HepG2 (cell line): ENCODE data around the gene HECTD1. TPM values are rescaled to one million over a fixed set of nuclear protein-coding genes. Genes with fewer than 3 reads are reported as not detected.
A peak's percentile ranks its signal among the peaks of the same experiment; 100 is the strongest.

Experiments used
- AGO2 ChIP-seq: fragments of 200-400 bp; formaldehyde crosslinking; optimal IDR thresholded peaks from 2 replicates; pipeline ENCODE3; 2017; ENCODE audit warnings: mild to moderate bottlenecking, low read depth, low read length, moderate library complexity
- ARHGAP35 ChIP-seq: sonication (generic); formaldehyde crosslinking; IDR thresholded peaks from 2 replicates; pipeline ENCODE4 v1.9.0; 2022; ENCODE audit warnings: mild to moderate bottlenecking, inconsistent platforms, moderate library complexity, missing genetic modification reagents, borderline replicate concordance
- BRD4 ChIP-seq: sonication (generic); formaldehyde crosslinking; IDR thresholded peaks from 2 replicates; pipeline ENCODE4 v1.4.0; 2020; ENCODE audit warnings: missing genetic modification reagents
- DDIT3 ChIP-seq: sonication (generic); formaldehyde crosslinking; IDR thresholded peaks from 2 replicates; pipeline ENCODE4 v1.4.0; 2020; ENCODE audit warnings: mild to moderate bottlenecking, missing genetic modification reagents
- E2F5 ChIP-seq: sonication (generic); formaldehyde crosslinking; conservative IDR thresholded peaks from 2 replicates; pipeline ENCODE4 v1.4.0; 2020; ENCODE audit warnings: missing genetic modification reagents
- ELF4 ChIP-seq: sonication (generic); formaldehyde crosslinking; IDR thresholded peaks from 2 replicates; pipeline ENCODE4 v1.5.0; 2020; ENCODE audit warnings: missing genetic modification reagents, mild to moderate bottlenecking, moderate library complexity, borderline replicate concordance
- ESRRA ChIP-seq: sonication (generic); formaldehyde crosslinking; IDR thresholded peaks from 2 replicates; pipeline ENCODE4 v1.5.1; 2020; ENCODE audit warnings: mild to moderate bottlenecking, low read depth, missing genetic modification reagents
- ETV5 ChIP-seq: IDR thresholded peaks from 2 replicates; pipeline ENCODE4 v1.6.1; 2018; ENCODE audit warnings: missing biosample characterization, missing genetic modification reagents, inconsistent platforms, borderline replicate concordance
- MBNL3 ChIP-seq: fragments of 250-450 bp; sonication (Bioruptor Pico); conservative IDR thresholded peaks from 2 replicates; pipeline ENCODE4 v1.8.0; 2022; ENCODE audit warnings: mild to moderate bottlenecking, inconsistent platforms
- MIXL1 ChIP-seq: IDR thresholded peaks from 2 replicates; pipeline ENCODE4 v1.6.1; 2016
- MXD4 ChIP-seq: IDR thresholded peaks from 2 replicates; pipeline ENCODE4 v1.6.1; 2016; ENCODE audit warnings: mild to moderate bottlenecking, missing biosample characterization, missing genetic modification reagents
- NR2F1 ChIP-seq, 2 experiments: fragments of 450-650 bp in 1 of 2; formaldehyde crosslinking in 1 of 2; IDR thresholded peaks; 2 replicates each; pipeline versions ENCODE4 v1.5.0 to v1.6.1; 2016 to 2020; ENCODE audit warnings: mild to moderate bottlenecking in 1 of 2, missing compliant biosample characterization in 1 of 2, missing genetic modification reagents in 1 of 2, moderate library complexity in 1 of 2
- RARG ChIP-seq: sonication (generic); formaldehyde crosslinking; IDR thresholded peaks from 2 replicates; pipeline ENCODE4 v1.4.0; 2020; ENCODE audit warnings: low read depth, mild to moderate bottlenecking, missing genetic modification reagents
- SIN3A ChIP-seq: IDR thresholded peaks from 2 replicates; pipeline ENCODE4 v1.6.1; 2011; ENCODE audit warnings: low read depth, mild to moderate bottlenecking, control low read depth, low read length, borderline replicate concordance
- SIX4 ChIP-seq: sonication (generic); formaldehyde crosslinking; IDR thresholded peaks from 2 replicates; pipeline ENCODE4 v1.4.0; 2020; ENCODE audit warnings: missing genetic modification reagents
- TCF7L2 ChIP-seq: IDR thresholded peaks from 2 replicates; pipeline ENCODE4 v1.6.1; 2011; ENCODE audit warnings: mild to moderate bottlenecking, low read depth, low read length, moderate library complexity
- THAP7 ChIP-seq: sonication (generic); formaldehyde crosslinking; IDR thresholded peaks from 2 replicates; pipeline ENCODE4 v1.8.1; 2023; ENCODE audit warnings: mild to moderate bottlenecking, missing genetic modification reagents
- UBTF ChIP-seq: sonication (generic); formaldehyde crosslinking; IDR thresholded peaks from 2 replicates; pipeline ENCODE4 v1.4.0; 2020; ENCODE audit warnings: mild to moderate bottlenecking, missing genetic modification reagents
- ZFP1 ChIP-seq: IDR thresholded peaks from 2 replicates; pipeline ENCODE4 v1.6.1; 2016
- ZNF367 ChIP-seq: sonication (generic); formaldehyde crosslinking; IDR thresholded peaks from 2 replicates; pipeline ENCODE4 v1.4.0; 2020; ENCODE audit warnings: missing genetic modification reagents, borderline replicate concordance
- ZNF589 ChIP-seq: sonication (generic); formaldehyde crosslinking; conservative IDR thresholded peaks from 2 replicates; pipeline ENCODE4 v1.8.0; 2022; ENCODE audit warnings: mild to moderate bottlenecking, moderate library complexity, missing genetic modification reagents
- ZNF772 ChIP-seq: sonication (generic); formaldehyde crosslinking; IDR thresholded peaks from 2 replicates; pipeline ENCODE4 v1.5.0; 2020; ENCODE audit warnings: mild to moderate bottlenecking, missing genetic modification reagents
- ZNF883 ChIP-seq: sonication (generic); formaldehyde crosslinking; IDR thresholded peaks from 2 replicates; pipeline ENCODE4 v1.5.1; 2020; ENCODE audit warnings: mild to moderate bottlenecking, missing genetic modification reagents; ENCODE audit errors: not compliant biosample characterization
- polyA plus RNA-seq, 8 experiments: library from polyadenylated mRNA; depleted of rRNA in 3 of 8; stranded (reverse) in 7 of 8; unstranded in 1 of 8; fragments of >200 nt; fragmentation: Illumina TruSeq in 4 of 8; extraction: Trizol in 4 of 8; gene quantifications; 2 replicates each; pipeline versions ENCODE4 v1.2.1 to v1.2.3, GENCODE V29; 2011 to 2016; ENCODE audit warnings: low read depth in 4 of 8, missing spikeins in 1 of 8, mixed read lengths in 1 of 8; ENCODE audit not compliant: insufficient read depth in 1 of 8
- total RNA-seq, 5 experiments: library from RNA; depleted of rRNA; stranded (reverse); fragments of >200 nt; fragmentation: Illumina TruSeq; extraction: Trizol; gene quantifications; 2 replicates each; pipeline ENCODE4 v1.2.3, GENCODE V29; 2016; ENCODE audit warnings: low read depth in 1 of 5
- TF ChIP-seq, protein P1 (sequence below): sonication (generic); formaldehyde crosslinking; conservative IDR thresholded peaks from 2 replicates; pipeline ENCODE4 v1.8.1; 2023; ENCODE audit warnings: missing genetic modification reagents

HECTD1 gene
- total and polyA plus RNA-seq, 2 of the 13 experiments (the other 11 are each of a cell fraction or from before 2014, with no cell fraction given), result 312 to 560 TPM

DNA sequence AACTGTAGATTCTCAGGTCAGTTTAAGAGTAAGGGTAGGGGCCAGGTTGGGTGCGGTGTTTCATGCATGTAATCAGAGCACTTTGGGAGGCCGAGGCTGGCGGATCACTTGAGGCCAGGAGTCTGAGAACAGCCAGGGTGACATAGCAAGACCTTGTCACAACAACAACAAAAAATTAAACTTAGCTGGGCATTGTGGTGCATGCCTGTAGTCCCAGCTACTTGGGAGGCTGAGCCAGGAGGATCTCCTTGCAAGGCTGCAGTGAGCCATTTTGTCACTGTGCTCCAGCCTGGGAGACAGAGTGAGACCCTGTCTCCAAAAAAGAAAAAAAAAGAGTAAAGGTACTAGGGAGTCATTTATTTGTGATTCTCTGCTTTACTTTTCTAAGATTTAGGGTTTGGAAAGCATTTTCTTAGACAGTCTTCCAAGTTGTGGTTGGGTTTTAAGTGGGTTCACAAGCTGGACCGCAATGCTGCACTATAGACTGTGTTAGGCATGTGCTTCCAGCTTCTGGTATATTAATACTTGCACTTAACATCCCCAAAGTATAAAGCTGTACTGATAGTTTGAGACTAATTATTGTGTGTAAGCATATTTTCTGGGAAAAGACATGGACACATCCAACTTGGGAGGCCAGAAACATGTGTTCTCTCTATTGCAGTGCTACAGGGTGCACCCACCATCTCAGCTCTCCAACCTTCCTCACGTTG, 49.1 kb upstream of the HECTD1 start (continued):
- TF ChIP-seq E2F5 (CRISPR knock-in tag), result peak; percentile 27; the same call in 1 of the 2 replicates
- 0 out of 2 replicates have a peak, but pooled peaks have one; percentile 14 for TF ChIP-seq UBTF (CRISPR knock-in tag)
- TF ChIP-seq ETV5 (CRISPR knock-in tag), result 0 out of 2 replicates have a peak, but pooled peaks have one; percentile 8
- TF ChIP-seq SIX4 (CRISPR knock-in tag), result 0 out of 2 replicates have a peak, but pooled peaks have one; percentile 7
- TF ChIP-seq, protein P1, sequence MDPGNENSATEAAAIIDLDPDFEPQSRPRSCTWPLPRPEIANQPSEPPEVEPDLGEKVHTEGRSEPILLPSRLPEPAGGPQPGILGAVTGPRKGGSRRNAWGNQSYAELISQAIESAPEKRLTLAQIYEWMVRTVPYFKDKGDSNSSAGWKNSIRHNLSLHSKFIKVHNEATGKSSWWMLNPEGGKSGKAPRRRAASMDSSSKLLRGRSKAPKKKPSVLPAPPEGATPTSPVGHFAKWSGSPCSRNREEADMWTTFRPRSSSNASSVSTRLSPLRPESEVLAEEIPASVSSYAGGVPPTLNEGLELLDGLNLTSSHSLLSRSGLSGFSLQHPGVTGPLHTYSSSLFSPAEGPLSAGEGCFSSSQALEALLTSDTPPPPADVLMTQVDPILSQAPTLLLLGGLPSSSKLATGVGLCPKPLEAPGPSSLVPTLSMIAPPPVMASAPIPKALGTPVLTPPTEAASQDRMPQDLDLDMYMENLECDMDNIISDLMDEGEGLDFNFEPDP (CRISPR knock-in tag), result 0 out of 2 replicates have a peak, but pooled peaks have one; percentile 65
- no peak for TF ChIP-seq AGO2
- no peak for TF ChIP-seq ESRRA (CRISPR knock-in tag)
- TF ChIP-seq ELF4 (CRISPR knock-in tag), result 0 out of 2 replicates have a peak, but pooled peaks have one; percentile 25
- TF ChIP-seq ZNF772 (CRISPR knock-in tag), result 0 out of 2 replicates have a peak, but pooled peaks have one; percentile 46
- TF ChIP-seq RARG, result no peak
- no peak for TF ChIP-seq TCF7L2
- TF ChIP-seq MIXL1 (CRISPR knock-in tag), result peak; percentile 53; the same call in 1 of the 2 replicates
- TF ChIP-seq MXD4, result 0 out of 2 replicates have a peak, but pooled peaks have one; percentile 37
- peak; percentile 75; the same call in 1 of the 2 replicates for TF ChIP-seq DDIT3 (CRISPR knock-in tag)
- peak; percentile 53 for TF ChIP-seq BRD4 (CRISPR knock-in tag)
- TF ChIP-seq THAP7 (CRISPR knock-in tag), result 0 out of 2 replicates have a peak, but pooled peaks have one; percentile 57
- no peak for TF ChIP-seq ZNF367 (CRISPR knock-in tag)
- TF ChIP-seq ZNF883 (CRISPR knock-in tag), result peak; percentile 71
- TF ChIP-seq ZFP1, result 0 out of 2 replicates have a peak, but pooled peaks have one; percentile 36
- TF ChIP-seq MBNL3, result no peak
- TF ChIP-seq NR2F1 (CRISPR knock-in tag; IDR thresholded peaks at IDR 0.05), result no peak
- TF ChIP-seq SIN3A, result no peak
- TF ChIP-seq ARHGAP35 (CRISPR knock-in tag), result 0 out of 2 replicates have a peak, but pooled peaks have one; percentile 59
- no peak for TF ChIP-seq ZNF589 (CRISPR knock-in tag)
